Large intestine (tissue), 3 donors: Measurements from ENCODE around the gene NOXRED1. TPM values are rescaled to one million over a fixed set of nuclear protein-coding genes. Genes with fewer than 3 reads are reported as not detected.

Experiments used
- DNase-seq, 2 donors: peaks; one replicate each; pipeline versions ENCODE4 v3.0.0 to v3.0.0-alpha.2; 2013
- H3K27ac ChIP-seq: one replicate; pipeline ENCODE4 v1.5.1; 2013; ENCODE audit warnings: low read length
- H3K27me3 ChIP-seq: 2 replicates; pipeline ENCODE4 v1.6.1; 2013; ENCODE audit warnings: low read length; ENCODE audit not compliant: control insufficient read depth, insufficient read depth
- H3K36me3 ChIP-seq: 2 replicates; pipeline ENCODE4 v1.6.1; 2013; ENCODE audit warnings: low read length; ENCODE audit not compliant: control insufficient read depth, insufficient read depth
- H3K4me1 ChIP-seq: one replicate; pipeline ENCODE4 v1.6.1; 2013; ENCODE audit warnings: low read length; ENCODE audit not compliant: control insufficient read depth, insufficient read depth
- H3K4me3 ChIP-seq: one replicate; pipeline ENCODE4 v1.5.1; 2013; ENCODE audit warnings: low read length
- H3K9me3 ChIP-seq: one replicate; pipeline ENCODE4 v1.6.1; 2013; ENCODE audit warnings: mild to moderate bottlenecking, low read depth, low read length, moderate library complexity; ENCODE audit not compliant: control insufficient read depth
- WGBS: methylation state at CpG from one replicate; pipeline ENCODE4 v1.1.5; 2013; ENCODE audit warnings: low lambda C conversion rate; ENCODE audit not compliant: insufficient coverage; 5-methylcytosine and 5-hydroxymethylcytosine counted together
- polyA plus RNA-seq: library from polyadenylated mRNA; unstranded; fragments of 120-200 nt; gene quantifications from one replicate; pipeline ENCODE4 v1.2.1, GENCODE V29; 2013

NOXRED1 gene
- polyA plus RNA-seq, 1 donor = 0.84 TPM

GRCh38 chr14:77375973-77376770, 47.2 kb downstream of the NOXRED1 start:
- H3K9me3 ChIP-seq = no peaks in the 10 kb centered on the region
- peak in 1 of 2 donors; percentile 11 for DNase-seq
- H3K36me3 ChIP-seq = no peaks in the 10 kb centered on the region
- no peaks in the 10 kb centered on the region for H3K27me3 ChIP-seq
- peak overlapping the region; percentile 39 for H3K27ac ChIP-seq
- peak overlapping the region; percentile 90 for H3K4me3 ChIP-seq
- H3K4me1 ChIP-seq = no peaks in the 10 kb centered on the region
- WGBS = no CpG with 5 or more reads among the region's 24 CpGs

- no peaks in the 10 kb centered on the region for H3K4me1 ChIP-seq
- no peak overlapping the region for H3K4me3 ChIP-seq
- no peaks in the 10 kb centered on the region for H3K9me3 ChIP-seq
- 88% methylated on average over 4 of the region's 9 CpGs for WGBS
- H3K27ac ChIP-seq = no peak overlapping the region
- DNase-seq = no peak
- no peaks in the 10 kb centered on the region for H3K27me3 ChIP-seq
- no peaks in the 10 kb centered on the region for H3K36me3 ChIP-seq
Measured at GRCh38 chr14:77375164-77375950, 48.0 kb downstream of the NOXRED1 start.

- peak in 1 of 2 donors; percentile 59 for DNase-seq
- no peaks in the 10 kb centered on the region for H3K9me3 ChIP-seq
- no peaks in the 10 kb centered on the region for H3K27me3 ChIP-seq
Measured at GRCh38 chr14:77372304-77372841, 51.0 kb downstream of the NOXRED1 start.

GRCh38 chr14:77369285-77369684, 54.0 kb downstream of the NOXRED1 start:
- no peaks in the 10 kb centered on the region for H3K27me3 ChIP-seq
- no peaks in the 10 kb centered on the region for H3K9me3 ChIP-seq
- no peaks in the 10 kb centered on the region for H3K36me3 ChIP-seq
- WGBS = no CpG with 5 or more reads among the region's 1 CpG
- H3K4me1 ChIP-seq = no peaks in the 10 kb centered on the region
- no peak overlapping the region for H3K4me3 ChIP-seq
- DNase-seq = no peak
- H3K27ac ChIP-seq = no peak overlapping the region

More at GRCh38 chr14:77372304-77372841, 51.0 kb downstream of the NOXRED1 start:
- Histone ChIP-seq H3K4me3 (no peak overlapping the region), H3K36me3 (no peaks in the 10 kb centered on the region), H3K4me1 (no peaks in the 10 kb centered on the region), H3K27ac (peak overlapping the region; percentile 26)
- no CpG with 5 or more reads among the region's 4 CpGs for WGBS

- Histone ChIP-seq H3K4me1 (no peaks in the 10 kb centered on the region), H3K9me3 (no peaks in the 10 kb centered on the region), H3K27me3 (no peaks in the 10 kb centered on the region), H3K36me3 (no peaks in the 10 kb centered on the region), H3K4me3 (no peak overlapping the region), H3K27ac (no peak overlapping the region)
- no CpG with 5 or more reads among the region's 3 CpGs for WGBS
- no peak for DNase-seq
Measured at GRCh38 chr14:77364146-77364545, 59.2 kb downstream of the NOXRED1 start.

GRCh38 chr14:77359626-77360025, 63.7 kb downstream of the NOXRED1 start:
- 86% methylated on average over 1 of the region's 1 CpG for WGBS
- H3K9me3 ChIP-seq = no peaks in the 10 kb centered on the region
- no peak overlapping the region for H3K4me3 ChIP-seq
- no peaks in the 10 kb centered on the region for H3K4me1 ChIP-seq
- H3K27ac ChIP-seq = no peak overlapping the region
- no peaks in the 10 kb centered on the region for H3K27me3 ChIP-seq
- no peaks in the 10 kb centered on the region for H3K36me3 ChIP-seq
- no peak for DNase-seq

GRCh38 chr14:77356899-77357298, 66.4 kb downstream of the NOXRED1 start:
- 95% methylated on average over 4 of the region's 4 CpGs for WGBS
- no peak overlapping the region for H3K4me3 ChIP-seq
- no peaks in the 10 kb centered on the region for H3K27me3 ChIP-seq
- no peaks in the 10 kb centered on the region for H3K36me3 ChIP-seq
- no peak overlapping the region for H3K27ac ChIP-seq
- no peaks in the 10 kb centered on the region for H3K4me1 ChIP-seq
- no peak for DNase-seq
- H3K9me3 ChIP-seq = no peaks in the 10 kb centered on the region

- H3K27ac ChIP-seq = no peak overlapping the region
- H3K27me3 ChIP-seq = no peaks in the 10 kb centered on the region
- no peaks in the 10 kb centered on the region for H3K4me1 ChIP-seq
- no peaks in the 10 kb centered on the region for H3K9me3 ChIP-seq
- WGBS = 100% methylated on average over 1 of the region's 4 CpGs
- no peak overlapping the region for H3K4me3 ChIP-seq
- peaks cover 2% of the 10 kb centered on the region for H3K36me3 ChIP-seq
- no peak for DNase-seq
Measured at GRCh38 chr14:77355811-77356210, 67.5 kb downstream of the NOXRED1 start.

GRCh38 chr14:77353469-77354141, 69.7 kb downstream of the NOXRED1 start:
- no peaks in the 10 kb centered on the region for H3K27me3 ChIP-seq
- no peak overlapping the region for H3K27ac ChIP-seq
- no peak overlapping the region for H3K4me3 ChIP-seq
- H3K4me1 ChIP-seq = no peaks in the 10 kb centered on the region
- no peaks in the 10 kb centered on the region for H3K9me3 ChIP-seq
- DNase-seq = no peak
- 100% methylated on average over 1 of the region's 5 CpGs for WGBS
- peaks cover 12% of the 10 kb centered on the region for H3K36me3 ChIP-seq

- no peak for DNase-seq
- peaks cover 22% of the 10 kb centered on the region for H3K36me3 ChIP-seq
- no peak overlapping the region for H3K4me3 ChIP-seq
- no peaks in the 10 kb centered on the region for H3K27me3 ChIP-seq
- H3K27ac ChIP-seq = no peak overlapping the region
- H3K4me1 ChIP-seq = no peaks in the 10 kb centered on the region
- no peaks in the 10 kb centered on the region for H3K9me3 ChIP-seq
- WGBS = 100% methylated on average over 1 of the region's 3 CpGs
Measured at GRCh38 chr14:77347751-77348150, 75.6 kb downstream of the NOXRED1 start.
